Endothelial cell of umbilical vein (primary cell): ENCODE measurements around the gene SMARCA4. TPM values are rescaled to one million over a fixed set of nuclear protein-coding genes. Genes with fewer than 3 reads are reported as not detected.

Experiments
- BruUV-seq: library from RNA; stranded (reverse); fragments of 400-500 nt; replicated peaks from 2 replicates; lab custom pipeline; 2021; lab: Mats Ljungman, UMichigan
- CTCF ChIA-PET: fragments of 300-600, 350-600 bp; sonication (Branson Sonifier 250); formaldehyde crosslinking; loops from one replicate; lab custom pipeline; 2021; ENCODE audit warnings: antibody characterized with exemption, inconsistent platforms; lab: Charles Lee
- POLR2A ChIA-PET: fragments of 300-600, 350-600 bp; sonication (Branson Sonifier 250); formaldehyde crosslinking; loops from one replicate; lab custom pipeline; 2021; ENCODE audit warnings: antibody characterized with exemption, inconsistent platforms; lab: Charles Lee
- DNase-seq: peaks from one replicate; pipeline ENCODE4 v3.0.0-alpha.2; 2011; ENCODE audit warnings: low read depth, low spot score
- FAIRE-seq: peaks from 2 replicates; lab custom pipeline; 2011; peaks lifted over from hg19 to GRCh38; lab: Jason Lieb, UNC
- H2AFZ ChIP-seq: 2 replicates; pipeline ENCODE4 v1.6.0; 2012; ENCODE audit warnings: low read depth, low read length, control low read depth, inconsistent platforms
- H3K27ac ChIP-seq: 2 replicates; pipeline ENCODE4 v1.5.1; 2011; ENCODE audit warnings: low read depth, mild to moderate bottlenecking, control low read depth, low read length, moderate library complexity; ENCODE audit not compliant: insufficient read depth
- H3K27me3 ChIP-seq, 2 experiments: 2 replicates each; pipeline versions ENCODE4 v1.6.0 to v1.6.1; 2011; ENCODE audit warnings: low read length in 2 of 2, mixed read lengths in 1 of 2; ENCODE audit not compliant: control insufficient read depth in 2 of 2, insufficient read depth in 2 of 2
- H3K36me3 ChIP-seq, 2 experiments: 2 replicates in 1 of 2; 3 replicates in 1 of 2; pipeline ENCODE4 v1.5.1; 2011; ENCODE audit warnings: low read length in 2 of 2, mild to moderate bottlenecking in 1 of 2, moderate library complexity in 1 of 2; ENCODE audit not compliant: control insufficient read depth in 2 of 2, insufficient read depth in 2 of 2; ENCODE audit errors: extremely low read depth in 1 of 2
- H3K4me1 ChIP-seq: 3 replicates; pipeline ENCODE4 v1.5.1; 2011; ENCODE audit warnings: mild to moderate bottlenecking, low read length; ENCODE audit not compliant: control insufficient read depth, insufficient read depth; ENCODE audit errors: extremely low read depth
- H3K4me2 ChIP-seq: 2 replicates; pipeline ENCODE4 v1.6.1; 2011; ENCODE audit warnings: low read length, control low read depth, mixed read lengths; ENCODE audit not compliant: insufficient read depth
- H3K4me3 ChIP-seq, 3 experiments: fragments of 200-600 bp in 1 of 3; sonication (generic), shearing (Covaris generic) in 1 of 3; replicated peaks in 1 of 3; 2 replicates each; pipeline ENCODE4 v1.5.1; 2011 to 2016; ENCODE audit warnings: control low read depth in 3 of 3, low read length in 3 of 3, mild to moderate bottlenecking in 2 of 3, inconsistent platforms in 1 of 3, low read depth in 1 of 3, moderate library complexity in 1 of 3; ENCODE audit not compliant: insufficient read depth in 1 of 3
- H3K79me2 ChIP-seq: 2 replicates; pipeline ENCODE4 v1.6.0; 2012; ENCODE audit warnings: low read length, inconsistent platforms; ENCODE audit not compliant: control insufficient read depth, insufficient read depth
- H3K9ac ChIP-seq: replicated peaks from 2 replicates; pipeline ENCODE3; 2011; ENCODE audit warnings: low read length, control low read depth; ENCODE audit not compliant: insufficient read depth; ENCODE audit errors: extremely low read depth
- H3K9me1 ChIP-seq: replicated peaks from 3 replicates; pipeline ENCODE4 v1.6.0; 2011; ENCODE audit warnings: mild to moderate bottlenecking, low read length; ENCODE audit not compliant: control insufficient read depth, insufficient read depth; ENCODE audit errors: extremely low read depth
- H3K9me3 ChIP-seq: replicated peaks from 2 replicates; pipeline ENCODE4 v1.5.1; 2012; ENCODE audit warnings: low read length, inconsistent platforms; ENCODE audit not compliant: control insufficient read depth, insufficient read depth
- H4K20me1 ChIP-seq: replicated peaks from 2 replicates; pipeline ENCODE3; 2011; ENCODE audit warnings: mild to moderate bottlenecking, low read length; ENCODE audit not compliant: control insufficient read depth, insufficient read depth; ENCODE audit errors: extremely low read depth
- EZH2 ChIP-seq: IDR thresholded peaks from 2 replicates; pipeline ENCODE4 v1.6.1; 2012; ENCODE audit warnings: borderline replicate concordance, low read depth, mild to moderate bottlenecking, moderate library complexity, low read length, inconsistent platforms; ENCODE audit not compliant: severe bottlenecking
- FOS ChIP-seq: IDR thresholded peaks from 2 replicates; pipeline ENCODE4 v1.6.1; 2011; ENCODE audit warnings: mild to moderate bottlenecking, low read length, moderate library complexity, borderline replicate concordance; ENCODE audit not compliant: insufficient read depth
- GATA2 ChIP-seq: IDR thresholded peaks from 2 replicates; pipeline ENCODE4 v1.7.0; 2011; ENCODE audit warnings: low read depth, mild to moderate bottlenecking, moderate library complexity, mixed read lengths, low read length; ENCODE audit not compliant: insufficient read length, insufficient read depth
- JUN ChIP-seq: IDR thresholded peaks from 2 replicates; pipeline ENCODE4 v1.6.1; 2011; ENCODE audit warnings: borderline replicate concordance, low read depth; ENCODE audit not compliant: insufficient read length, insufficient read depth
- MYC ChIP-seq: IDR thresholded peaks from one replicate; pipeline ENCODE4 v1.6.1; 2011; ENCODE audit warnings: mild to moderate bottlenecking, low read depth, low read length
- POLR2A ChIP-seq: IDR thresholded peaks from 2 replicates; pipeline ENCODE4 v1.6.1; 2012; ENCODE audit warnings: low read depth, mild to moderate bottlenecking, control low read depth, low read length
- POLR2AphosphoS5 ChIP-seq: IDR thresholded peaks from 2 replicates; pipeline ENCODE4 v1.6.1; 2012; ENCODE audit warnings: low read depth, mild to moderate bottlenecking, control low read depth, low read length, moderate library complexity; ENCODE audit not compliant: insufficient read depth
- dilution Hi-C: fragments of 300-500 bp; cut with MboI; formaldehyde crosslinking; loops from one replicate; pipeline ENCODE4 v1.15.0; 2019; ENCODE audit warnings: low sequenced_read_pairs; ENCODE audit not compliant: extremely low pct_ligation_motif_present
- intact Hi-C: fragments of 100-400 bp; cut with micrococcal nuclease; formaldehyde crosslinking; loops from one replicate; pipeline ENCODE4 v1.10.0; 2022
- polyA plus RNA-seq, 4 experiments: library from polyadenylated mRNA; depleted of rRNA in 3 of 4; stranded (reverse) in 3 of 4; unstranded in 1 of 4; fragments of >200 nt; gene quantifications; 2 replicates each; pipeline versions ENCODE4 v1.2.1 to v1.2.3, GENCODE V29; 2011 to 2012; ENCODE audit warnings: missing spikeins in 1 of 4
- total RNA-seq: library from RNA; stranded (reverse); gene quantifications from 2 replicates; pipeline ENCODE4 v1.2.3, GENCODE V29; 2021
- TF ChIP-seq, protein P1 (sequence below): IDR thresholded peaks from 2 replicates; pipeline ENCODE4 v1.6.1; 2011; ENCODE audit not compliant: insufficient read depth, insufficient read length
- TF ChIP-seq, protein P2 (sequence below), 2 donors: IDR thresholded peaks; 1 replicate in 1 of 2; 2 replicates in 1 of 2; pipeline ENCODE4 v1.5.1; 2011; ENCODE audit warnings: low read length in 2 of 2, mild to moderate bottlenecking in 2 of 2, moderate library complexity in 2 of 2, control low read depth in 1 of 2, inconsistent platforms in 1 of 2, low read depth in 1 of 2; ENCODE audit not compliant: insufficient read depth in 1 of 2; ENCODE audit errors: extremely low read depth in 1 of 2

The SMARCA4 gene
- total and polyA plus RNA-seq, 2 donors (not counting 3 experiments of a cell fraction or from before 2014, with no cell fraction given) = 65.0 to 177 TPM

DNA sequence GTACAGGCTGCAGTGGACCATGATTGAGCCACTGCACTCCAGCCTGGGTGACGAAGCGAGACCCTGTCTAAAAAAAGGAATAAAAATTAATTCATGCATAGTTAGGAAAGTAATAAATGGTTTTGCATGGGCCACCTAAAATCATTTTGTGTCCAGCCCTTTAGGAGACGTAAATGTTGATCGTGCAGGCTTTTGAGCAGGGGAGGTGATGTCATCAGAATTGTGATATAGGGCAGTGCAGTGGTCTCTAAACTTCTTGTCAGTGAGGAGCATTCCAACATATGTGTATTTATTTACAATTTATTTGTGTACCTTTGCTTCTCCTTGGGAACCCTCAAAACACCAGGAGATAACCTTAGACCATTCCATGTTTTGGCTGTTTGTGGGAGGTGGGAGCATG lies 3.0 kb downstream of the SMARCA4 start:
- Histone ChIP-seq H3K79me2 (peaks cover 76% of the 10 kb centered on the region), H4K20me1 (peaks cover 6% of the 10 kb centered on the region), H3K4me1 (peaks cover 9% of the 10 kb centered on the region), H3K4me3 (no peak overlapping the region), H3K4me2 (no peak overlapping the region), H3K27me3 (no peaks in the 10 kb centered on the region), H3K9me3 (no peaks in the 10 kb centered on the region), H3K9ac (no peak overlapping the region), H3K36me3 (no peaks in the 10 kb centered on the region), H3K27ac (no peak overlapping the region), H2AFZ (no peak overlapping the region), H3K9me1 (no peaks in the 10 kb centered on the region)
- intact Hi-C loops = no loop called here
- TF ChIP-seq JUN (no peak), POLR2A (no peak), GATA2 (no peak), MYC (no peak), EZH2 (no peak), FOS (no peak), POLR2AphosphoS5 (no peak)
- TF ChIP-seq, protein P1, sequence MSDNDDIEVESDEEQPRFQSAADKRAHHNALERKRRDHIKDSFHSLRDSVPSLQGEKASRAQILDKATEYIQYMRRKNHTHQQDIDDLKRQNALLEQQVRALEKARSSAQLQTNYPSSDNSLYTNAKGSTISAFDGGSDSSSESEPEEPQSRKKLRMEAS = no peak
- TF ChIP-seq, protein P2, sequence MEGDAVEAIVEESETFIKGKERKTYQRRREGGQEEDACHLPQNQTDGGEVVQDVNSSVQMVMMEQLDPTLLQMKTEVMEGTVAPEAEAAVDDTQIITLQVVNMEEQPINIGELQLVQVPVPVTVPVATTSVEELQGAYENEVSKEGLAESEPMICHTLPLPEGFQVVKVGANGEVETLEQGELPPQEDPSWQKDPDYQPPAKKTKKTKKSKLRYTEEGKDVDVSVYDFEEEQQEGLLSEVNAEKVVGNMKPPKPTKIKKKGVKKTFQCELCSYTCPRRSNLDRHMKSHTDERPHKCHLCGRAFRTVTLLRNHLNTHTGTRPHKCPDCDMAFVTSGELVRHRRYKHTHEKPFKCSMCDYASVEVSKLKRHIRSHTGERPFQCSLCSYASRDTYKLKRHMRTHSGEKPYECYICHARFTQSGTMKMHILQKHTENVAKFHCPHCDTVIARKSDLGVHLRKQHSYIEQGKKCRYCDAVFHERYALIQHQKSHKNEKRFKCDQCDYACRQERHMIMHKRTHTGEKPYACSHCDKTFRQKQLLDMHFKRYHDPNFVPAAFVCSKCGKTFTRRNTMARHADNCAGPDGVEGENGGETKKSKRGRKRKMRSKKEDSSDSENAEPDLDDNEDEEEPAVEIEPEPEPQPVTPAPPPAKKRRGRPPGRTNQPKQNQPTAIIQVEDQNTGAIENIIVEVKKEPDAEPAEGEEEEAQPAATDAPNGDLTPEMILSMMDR (IDR thresholded peaks at IDR 0.05; ENCODE audit: extremely low read depth in 1 of 2, insufficient read depth in 1 of 2, low read depth in 1 of 2, low read length in 2 of 2) = no peak
- FAIRE-seq (no peak), DNase-seq (no peak)
- dilution Hi-C loops = no loop called here
- CTCF ChIA-PET = interaction anchor here (4.7 kb wide), 1 partner anchor 23 kb away, joined by 35 read pairs; no protein-coding TSS in a partner anchor
- no TSS peak for BruUV-seq
- POLR2A ChIA-PET = interaction anchor here (0.6 kb wide), 2 partner anchors 22 to 31 kb away, joined by 3 read pairs; no protein-coding TSS in a partner anchor
